A549 (cell line): ENCODE measurements around the gene CLPSL1.

Source experiments
- CTCF ChIP-seq: fragments of >200 bp; sonication (Bioruptor Twin); formaldehyde crosslinking; IDR thresholded peaks from 3 replicates; pipeline ENCODE4 v1.5.1; 2016
- MAFK ChIP-seq: fragments of 450-650 bp; IDR thresholded peaks from 2 replicates; pipeline ENCODE4 v1.6.1; 2014; ENCODE audit not compliant: partially characterized antibody
- POLR2A ChIP-seq: IDR thresholded peaks from 2 replicates; pipeline ENCODE4 v1.6.1; 2012; ENCODE audit warnings: mild to moderate bottlenecking, low read length

- no peak for TF ChIP-seq CTCF
- TF ChIP-seq MAFK: no peak
- TF ChIP-seq POLR2A: no peak
Measured at GRCh38 chr6:35780719-35781118, at the start of gene CLPSL1.
